WERI-Rb-1 (cell line): ENCODE data around the gene GET3.
A peak's percentile ranks its signal among the peaks of the same experiment; 100 is the strongest.
"Not testable (repeated sequence)": the region's sequence is repeated elsewhere in the genome, so short reads cannot be mapped to it uniquely, and the experiment has no call there.

ENCODE experiments used
- DNase-seq: peaks from one replicate; pipeline ENCODE4 v3.0.0-alpha.2; 2020
- H3K27ac ChIP-seq: fragments of 250-450 bp; sonication (Bioruptor Pico); 2 replicates; pipeline ENCODE4 v1.5.1; 2020; ENCODE audit warnings: mild to moderate bottlenecking, moderate library complexity
- H3K27me3 ChIP-seq: fragments of 250-450 bp; sonication (Bioruptor Pico); 2 replicates; pipeline ENCODE4 v1.5.1; 2021; ENCODE audit warnings: mild to moderate bottlenecking, low read depth, moderate library complexity; ENCODE audit not compliant: insufficient read depth, severe bottlenecking
- H3K36me3 ChIP-seq: fragments of 250-450 bp; sonication (Bioruptor Pico); 2 replicates; pipeline ENCODE4 v1.5.1; 2020; ENCODE audit warnings: mild to moderate bottlenecking, moderate library complexity
- H3K4me3 ChIP-seq: 2 replicates; pipeline ENCODE4 v1.5.1; 2011; ENCODE audit warnings: low read depth, mild to moderate bottlenecking, control low read depth, low read length
- H3K9me3 ChIP-seq: fragments of 250-450 bp; sonication (Bioruptor Pico); 2 replicates; pipeline ENCODE4 v1.5.1; 2021; ENCODE audit warnings: mild to moderate bottlenecking, moderate library complexity; ENCODE audit not compliant: severe bottlenecking
- CTCF ChIP-seq: IDR thresholded peaks from 2 replicates; pipeline ENCODE4 v1.5.1; 2011; ENCODE audit warnings: low read depth, mild to moderate bottlenecking, control low read depth, inconsistent platforms, low read length

The GET3 gene

DNA sequence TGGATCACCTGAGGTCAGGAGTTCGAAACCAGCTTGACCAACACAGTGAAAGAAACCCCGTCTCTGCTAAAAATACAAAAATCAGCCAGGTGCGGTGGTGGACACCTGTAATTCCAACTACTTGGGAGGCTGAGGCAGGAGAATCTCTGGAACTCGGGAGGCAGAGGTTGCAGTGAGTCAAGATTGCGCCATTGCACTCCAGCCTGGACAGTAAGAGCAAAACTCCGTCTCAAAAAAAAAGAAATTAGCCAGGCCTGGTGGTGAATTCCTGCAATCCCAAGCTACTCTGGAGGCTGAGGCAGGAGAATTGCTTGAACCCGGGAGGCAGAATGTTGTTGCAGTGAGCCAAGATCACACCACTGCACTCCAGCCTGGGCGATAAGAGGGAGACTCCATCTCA is 28.7 kb upstream of the GET3 start:
- Histone ChIP-seq H3K36me3 (peaks cover 86% of the 10 kb centered on the region), H3K27ac (no peak overlapping the region), H3K4me3 (no peak overlapping the region), H3K9me3 (no peaks in the 10 kb centered on the region), H3K27me3 (no peaks in the 10 kb centered on the region)
- no peak for TF ChIP-seq CTCF
- DNase-seq, result no peak

DNA sequence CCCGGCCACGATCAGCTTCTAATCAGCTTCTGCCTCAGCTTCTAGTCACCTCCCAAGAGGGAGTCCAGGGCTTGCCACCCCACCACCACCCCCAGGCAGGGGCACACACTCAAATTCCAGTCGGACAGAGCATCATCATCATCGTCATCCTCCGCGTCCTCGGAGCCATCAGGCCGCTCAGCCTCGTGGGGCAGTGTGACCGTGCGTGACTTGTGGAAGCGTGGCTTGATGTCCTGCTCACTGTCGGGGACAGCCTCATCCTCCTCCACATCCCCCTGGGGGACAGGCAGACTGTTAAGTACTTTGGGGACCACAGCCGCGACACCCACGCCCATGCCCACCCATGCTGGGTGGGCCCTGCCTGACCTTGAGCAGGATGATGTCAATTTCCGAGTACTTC is 26.1 kb upstream of the GET3 start:
- Histone ChIP-seq H3K9me3 (no peaks in the 10 kb centered on the region), H3K27me3 (no peaks in the 10 kb centered on the region), H3K27ac (no peak overlapping the region), H3K4me3 (no peak overlapping the region), H3K36me3 (peaks cover 85% of the 10 kb centered on the region)
- TF ChIP-seq CTCF, result no peak
- DNase-seq, result no peak

DNA sequence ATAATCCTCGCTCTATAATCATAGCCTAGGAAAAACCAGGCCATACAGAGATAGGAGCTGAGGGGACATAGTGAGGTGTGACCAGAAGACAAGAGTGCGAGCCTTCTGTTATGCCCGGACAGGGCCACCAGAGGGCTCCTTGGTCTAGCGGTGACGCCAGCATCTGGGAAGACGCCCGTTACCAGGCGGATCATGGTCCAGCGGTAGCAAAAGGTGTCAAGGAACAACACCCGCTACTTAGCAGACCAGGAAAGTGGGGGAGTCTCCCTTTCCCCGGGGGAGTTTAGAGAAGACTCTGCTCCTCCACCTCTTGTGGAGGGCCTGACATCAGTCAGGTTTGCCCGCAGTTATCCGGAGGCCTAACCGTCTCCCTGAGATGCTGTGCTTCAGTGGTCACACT is 25.2 kb upstream of the GET3 start:
- peaks cover 85% of the 10 kb centered on the region for H3K36me3 ChIP-seq
- H3K27ac ChIP-seq, H3K9me3 ChIP-seq, H3K27me3 ChIP-seq, H3K4me3 ChIP-seq: not testable (repeated sequence)
- DNase-seq, result peak; percentile 60

GRCh38 chr19:12713304-12713703 is 24.0 kb upstream of the GET3 start:
- H3K9me3 ChIP-seq, H3K27me3 ChIP-seq, H3K27ac ChIP-seq, H3K4me3 ChIP-seq, DNase-seq: not testable (repeated sequence)
- H3K36me3 ChIP-seq, result peaks cover 94% of the 10 kb centered on the region

- TF ChIP-seq CTCF, result no peak
- Histone ChIP-seq H3K9me3 (no peaks in the 10 kb centered on the region), H3K4me3 (no peak overlapping the region), H3K27ac (no peak overlapping the region), H3K27me3 (no peaks in the 10 kb centered on the region), H3K36me3 (peaks cover 95% of the 10 kb centered on the region)
- DNase-seq, result no peak
Observed at GRCh38 chr19:12715102-12715501, 22.2 kb upstream of the GET3 start.

GRCh38 chr19:12715929-12716328 is 21.4 kb upstream of the GET3 start:
- no peak overlapping the region for H3K4me3 ChIP-seq

More at GRCh38 chr19:12715929-12716328, 21.4 kb upstream of the GET3 start:
- DNase-seq, result no peak
- Histone ChIP-seq H3K36me3 (peaks cover 94% of the 10 kb centered on the region), H3K27ac (no peak overlapping the region), H3K27me3 (no peaks in the 10 kb centered on the region), H3K9me3 (no peaks in the 10 kb centered on the region)
- TF ChIP-seq CTCF, result no peak
